Epithelial cell of proximal tubule (primary cell): ENCODE results near the gene FNDC3B. TPM values are rescaled to one million over a fixed set of nuclear protein-coding genes. Genes with fewer than 3 reads are reported as not detected.

Experiments
- DNase-seq: peaks from one replicate; pipeline ENCODE4 v3.0.0-alpha.2; 2011; ENCODE audit warnings: low read depth
- H3K4me3 ChIP-seq: 2 replicates; pipeline ENCODE4 v1.5.1; 2011; ENCODE audit warnings: low read depth, mild to moderate bottlenecking, low read length
- CTCF ChIP-seq: conservative IDR thresholded peaks from 2 replicates; pipeline ENCODE4 v1.5.1; 2012; ENCODE audit warnings: low read depth, mild to moderate bottlenecking, low read length
- total RNA-seq: library from RNA; depleted of rRNA; stranded (reverse); fragments of >200 nt; gene quantifications from 2 replicates; pipeline ENCODE4 v1.2.3, GENCODE V29; 2015

Gene FNDC3B
- total RNA-seq, 1 donor from 2014 or later = 37.3 TPM

- no peak overlapping the region for H3K4me3 ChIP-seq
- no peak for TF ChIP-seq CTCF
Observed at GRCh38 chr3:172302203-172302602, 262.8 kb downstream of the FNDC3B start.

GRCh38 chr3:172303181-172303580, 263.8 kb downstream of the FNDC3B start:
- no peak for DNase-seq
- H3K4me3 ChIP-seq = no peak overlapping the region
- no peak for TF ChIP-seq CTCF

More at GRCh38 chr3:172302203-172302602, 262.8 kb downstream of the FNDC3B start:
- DNase-seq = no peak

- H3K4me3 ChIP-seq = no peak overlapping the region
- no peak for DNase-seq
- peak; percentile 57 for TF ChIP-seq CTCF
Observed at GRCh38 chr3:172303941-172304558, 264.7 kb downstream of the FNDC3B start.

- TF ChIP-seq CTCF = no peak
- peak; percentile 78 for DNase-seq
- no peak overlapping the region for H3K4me3 ChIP-seq
Observed at GRCh38 chr3:172305552-172305951, 266.2 kb downstream of the FNDC3B start.

- DNase-seq = no peak
- TF ChIP-seq CTCF = no peak
Observed at GRCh38 chr3:172305974-172306373, 266.6 kb downstream of the FNDC3B start.

GRCh38 chr3:172307141-172307560, 267.8 kb downstream of the FNDC3B start:
- H3K4me3 ChIP-seq = no peak overlapping the region
- no peak for TF ChIP-seq CTCF
- DNase-seq = no peak

More at GRCh38 chr3:172305974-172306373, 266.6 kb downstream of the FNDC3B start:
- no peak overlapping the region for H3K4me3 ChIP-seq

GRCh38 chr3:172309059-172309458, 269.7 kb downstream of the FNDC3B start:
- no peak for DNase-seq
- no peak overlapping the region for H3K4me3 ChIP-seq
- no peak for TF ChIP-seq CTCF
